COLO668 (cell line): Measurements from ENCODE around the gene ZNF608.

Experiments
- DNase-seq: peaks from one replicate; lab custom pipeline; 2025; ENCODE audit not compliant: unreplicated experiment; lab: John Stamatoyannopoulos, UW

ZNF608 gene

GRCh38 chr5:124745928-124746915 lies at the start of gene ZNF608:
Gene ZNF608 (minus strand): TSS chr5:124746639. CDS start chr5:124744989, 1,650 bp downstream.
- DNase-seq, result no peak

DNA sequence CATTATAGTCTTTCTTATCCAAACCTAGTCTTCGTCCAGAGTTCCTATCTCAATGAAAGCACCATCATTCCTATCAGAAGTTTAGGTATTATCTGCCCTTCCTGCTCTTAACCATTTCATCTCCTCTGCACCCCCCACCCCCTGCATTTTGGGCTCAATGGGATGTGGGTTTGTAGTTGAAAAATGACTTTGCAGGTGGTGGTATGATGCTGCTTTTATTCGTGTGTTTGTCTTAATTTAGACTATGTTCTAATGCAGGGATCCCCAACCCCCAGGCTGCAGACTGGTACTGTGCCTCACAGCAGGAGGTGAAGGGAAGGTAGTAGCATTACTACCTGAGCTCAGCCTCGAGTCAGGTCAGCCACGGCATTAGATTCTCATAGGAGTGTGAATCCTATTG lies 49.4 kb upstream of the ZNF608 start:
- no peak for DNase-seq

DNA sequence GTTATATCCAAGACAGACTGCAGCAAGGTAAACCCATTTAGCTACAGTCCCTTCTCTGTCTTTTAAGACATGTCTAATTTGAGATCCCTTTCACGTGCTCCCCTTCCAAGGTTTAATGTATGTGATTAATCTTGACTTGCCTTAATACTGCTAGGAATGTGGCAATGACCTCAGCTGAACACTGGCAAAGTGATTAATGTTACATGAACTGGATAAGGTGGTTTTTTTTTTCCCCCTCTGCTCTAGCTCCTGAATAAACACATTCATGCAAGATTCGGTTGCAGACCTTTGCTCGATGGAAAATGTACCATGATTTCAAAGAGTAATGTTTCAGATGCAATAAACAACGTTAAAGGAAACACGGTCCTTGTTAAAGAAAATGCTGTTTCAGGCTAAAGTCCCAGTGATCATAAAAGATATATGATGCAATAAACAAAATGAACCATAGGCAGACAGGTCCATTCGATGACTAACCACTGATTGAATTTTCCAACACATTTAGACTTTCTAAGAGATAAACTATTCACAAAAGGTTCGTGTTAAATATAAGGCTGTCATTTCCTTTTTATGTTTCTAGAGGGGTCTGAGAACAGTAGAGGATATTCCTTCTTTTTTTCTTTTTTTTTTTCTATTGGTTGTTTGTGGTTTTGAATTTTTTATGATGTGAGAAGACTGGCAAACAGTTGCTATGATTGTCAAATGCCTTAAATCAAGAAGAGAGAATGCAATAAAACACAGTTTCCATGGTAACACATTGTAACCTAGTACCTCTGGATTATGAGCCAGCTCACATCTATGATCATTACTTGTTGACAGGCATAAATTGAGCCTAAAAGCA lies 44.7 kb upstream of the ZNF608 start:
- no peak for DNase-seq

DNA sequence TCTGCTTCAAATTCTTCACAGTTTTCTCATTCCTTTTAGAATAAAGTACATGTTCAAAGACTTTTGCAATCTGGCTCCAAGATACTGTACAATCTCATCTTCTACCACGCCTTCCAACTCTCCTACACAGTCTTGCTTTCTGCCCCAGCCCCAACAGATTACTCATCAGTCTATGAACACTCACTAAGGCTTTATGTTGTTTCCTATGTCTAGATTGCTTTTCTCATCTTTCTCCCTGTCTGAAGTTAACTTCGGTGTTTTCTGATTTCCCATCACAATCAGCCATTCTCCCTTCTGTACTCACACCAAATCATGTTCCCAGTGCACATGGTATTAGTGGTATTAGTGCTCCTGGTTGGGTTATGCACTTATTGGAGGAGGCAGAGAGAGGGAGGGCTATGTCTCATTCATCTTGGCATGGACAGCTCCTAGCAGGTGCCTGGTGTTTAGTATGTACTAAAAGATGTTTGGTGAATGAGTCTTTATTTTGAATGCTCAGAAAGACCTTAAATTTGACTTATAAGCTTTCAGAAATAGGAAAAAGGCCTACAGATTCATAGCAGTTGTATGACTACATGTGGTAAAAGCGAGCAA lies 44.0 kb upstream of the ZNF608 start:
- DNase-seq, result no peak

GRCh38 chr5:124789104-124789605 lies 42.7 kb upstream of the ZNF608 start:
- DNase-seq, result no peak

GRCh38 chr5:124783794-124784193 lies 37.4 kb upstream of the ZNF608 start:
- DNase-seq, result no peak

- no peak for DNase-seq
Observed at GRCh38 chr5:124783285-124783684, 36.8 kb upstream of the ZNF608 start.

DNA sequence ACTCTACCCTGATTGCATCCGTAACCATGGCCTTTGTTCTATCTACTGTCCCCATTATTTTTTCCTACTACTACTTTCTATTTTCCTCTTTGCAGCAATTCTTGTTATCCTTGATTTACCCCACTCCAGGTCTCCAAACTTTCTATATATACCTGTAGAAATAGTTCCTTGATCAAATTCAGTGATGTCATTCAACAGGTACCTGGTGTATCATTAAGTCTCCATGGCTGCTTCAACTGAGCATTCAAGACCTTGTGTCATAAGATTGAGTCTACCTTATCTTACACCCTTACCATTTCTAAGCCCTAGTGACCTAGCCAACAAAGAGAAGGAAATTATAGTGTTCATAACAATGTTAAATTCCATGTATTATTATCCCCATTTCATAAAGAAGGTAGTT lies 35.8 kb upstream of the ZNF608 start:
- DNase-seq, result no peak

DNA sequence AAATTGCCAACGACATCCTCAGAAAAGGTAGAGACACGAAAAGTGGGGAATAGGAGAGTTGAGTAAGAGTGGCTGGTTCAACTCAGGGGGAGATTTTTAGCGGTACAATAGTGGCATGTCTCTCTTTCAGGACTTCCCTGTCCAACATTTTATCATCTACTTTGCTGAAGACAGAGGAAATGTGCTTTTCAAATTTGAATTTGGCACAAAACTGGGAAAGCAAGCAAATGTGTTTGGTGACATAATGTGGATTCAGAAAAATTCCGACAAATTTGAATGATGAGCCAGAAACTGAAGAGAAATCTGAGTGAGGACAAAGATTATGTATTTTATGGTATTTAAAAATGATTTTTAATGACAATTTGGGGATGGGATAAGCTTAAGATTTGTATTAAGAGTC lies 33.6 kb upstream of the ZNF608 start:
- no peak for DNase-seq

DNA sequence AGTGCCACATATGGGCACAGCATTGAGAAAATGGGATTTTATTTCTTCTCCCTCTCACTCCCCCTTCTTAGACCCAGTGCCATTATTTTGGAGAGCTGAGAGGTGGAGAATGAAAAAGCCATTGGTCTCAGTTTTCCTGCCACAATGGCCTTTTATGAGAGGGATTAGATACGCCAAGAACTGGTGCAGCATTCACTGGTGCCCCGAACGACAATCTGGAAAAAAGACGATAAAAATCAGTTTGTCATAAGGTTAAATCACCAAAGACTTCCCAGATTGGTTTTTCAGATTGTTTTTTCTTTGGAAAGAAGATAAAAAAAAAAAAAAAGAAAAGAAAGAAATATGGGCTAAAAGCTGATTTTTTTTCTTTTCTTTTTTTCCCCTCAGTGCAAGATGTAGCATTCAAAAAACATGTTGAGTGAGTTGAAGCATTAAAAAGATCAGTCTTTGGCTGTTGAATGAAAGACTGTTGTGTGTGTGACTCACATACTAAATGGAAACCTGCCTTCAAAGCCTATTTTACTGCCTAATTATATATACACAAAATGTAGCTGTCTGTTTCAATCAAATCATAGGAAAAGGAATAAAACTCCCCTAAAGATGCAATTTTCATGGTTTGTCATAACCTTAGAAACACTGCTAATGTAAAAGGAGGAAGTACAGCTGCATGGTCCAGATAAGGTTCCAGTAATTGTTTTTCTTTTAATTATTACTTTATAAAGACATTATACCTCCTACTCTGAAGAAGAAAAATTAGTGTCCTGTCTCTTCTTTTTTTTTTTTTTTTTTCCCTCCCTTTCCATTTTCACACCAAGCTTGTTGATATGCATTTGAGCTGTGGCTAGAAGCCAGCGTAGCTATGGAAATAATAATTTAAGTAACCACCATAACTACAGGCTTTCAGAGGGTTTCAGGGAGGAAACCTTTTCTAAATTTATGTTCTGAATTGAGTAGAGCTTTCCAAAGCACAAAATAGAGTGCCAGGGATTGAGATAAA lies 27.2 kb upstream of the ZNF608 start:
- no peak for DNase-seq

DNA sequence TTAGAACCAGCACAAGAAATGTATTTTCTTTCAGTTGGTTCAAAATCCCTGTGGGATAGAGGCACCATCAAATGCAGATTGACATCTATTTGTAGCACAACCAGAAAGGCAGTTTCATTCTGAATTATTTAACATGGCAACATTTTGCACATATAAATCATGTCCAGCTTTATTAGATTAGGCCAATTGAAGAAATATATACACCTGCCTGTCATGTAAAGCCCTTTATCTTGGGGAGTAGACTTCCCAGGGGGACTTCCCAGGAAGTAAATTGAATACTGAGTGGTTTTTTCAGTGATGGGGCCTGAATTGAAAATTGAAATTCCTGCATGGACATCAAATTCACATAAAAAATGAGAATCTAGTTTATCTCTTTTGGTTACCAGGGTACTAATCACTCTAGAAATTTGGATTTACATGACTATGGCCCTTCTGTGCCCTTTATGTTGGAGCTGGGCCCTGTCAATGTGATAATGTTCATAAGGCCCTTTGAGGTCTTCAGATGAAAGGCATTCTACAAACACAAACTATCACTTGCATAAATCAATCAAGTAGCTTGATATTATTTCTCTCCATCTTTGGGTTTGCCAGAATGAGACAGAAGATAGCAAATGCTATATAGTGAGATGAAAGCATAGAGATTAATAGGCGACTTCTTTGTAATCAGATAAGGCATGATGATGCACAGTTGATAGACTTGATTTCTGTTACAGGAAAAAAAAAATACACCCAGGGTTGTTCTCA lies 26.2 kb upstream of the ZNF608 start:
- no peak for DNase-seq

DNA sequence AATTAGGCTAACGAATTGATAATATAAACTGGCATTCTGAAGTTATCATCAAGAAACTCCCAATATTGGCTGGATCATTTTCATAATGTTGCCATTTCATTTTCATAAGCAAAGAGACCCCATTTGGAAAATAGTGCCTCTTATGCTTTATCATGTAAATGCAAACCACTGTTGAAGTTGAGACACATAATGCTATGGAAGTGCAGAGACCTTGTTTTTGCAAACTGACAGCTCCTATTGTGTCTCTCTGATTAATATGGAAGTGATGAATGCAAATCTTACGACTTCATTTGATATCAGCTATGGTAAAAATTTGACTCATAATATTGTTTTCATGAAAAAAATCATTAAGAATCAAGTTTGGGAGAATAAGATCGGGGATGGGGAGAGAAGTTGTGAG lies 25.3 kb upstream of the ZNF608 start:
- DNase-seq, result no peak

DNA sequence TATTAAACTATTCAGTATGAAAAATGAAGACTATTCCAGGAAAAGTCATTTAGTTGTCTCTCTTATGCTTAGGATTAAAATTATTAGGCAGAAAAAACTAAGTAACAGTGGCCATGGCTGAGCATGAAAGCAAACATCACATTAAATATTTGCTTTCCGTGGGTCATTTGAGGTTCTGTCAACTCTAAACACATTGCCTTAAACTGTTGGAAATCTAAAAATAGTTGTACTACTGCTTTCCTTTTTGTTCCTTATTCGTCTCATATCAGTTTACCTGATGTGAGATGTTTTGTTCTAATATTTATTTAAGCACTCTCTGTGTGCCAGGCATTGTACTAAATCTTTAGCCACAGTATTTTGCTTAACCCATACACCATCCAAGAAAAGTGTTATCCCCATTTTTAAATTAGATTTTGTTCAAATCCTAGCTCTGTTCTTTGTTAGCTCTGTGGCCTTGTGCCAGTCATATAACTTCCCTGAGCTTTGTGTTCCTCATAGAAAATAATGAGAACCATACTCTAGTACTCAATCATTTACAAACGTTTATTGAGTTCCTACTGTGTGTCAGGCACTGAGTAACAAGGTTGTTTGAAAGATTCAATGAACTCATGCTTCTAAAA lies 18.7 kb upstream of the ZNF608 start:
- DNase-seq, result peak; percentile 2

- no peak for DNase-seq
Observed at GRCh38 chr5:124764585-124764984, 18.1 kb upstream of the ZNF608 start.

- no peak for DNase-seq
Observed at GRCh38 chr5:124761010-124761409, 14.6 kb upstream of the ZNF608 start.

- DNase-seq, result no peak
Observed at GRCh38 chr5:124760608-124761007, 14.2 kb upstream of the ZNF608 start.

GRCh38 chr5:124755565-124755964 lies 9.1 kb upstream of the ZNF608 start:
- no peak for DNase-seq

GRCh38 chr5:124755041-124755440 lies 8.6 kb upstream of the ZNF608 start:
- no peak for DNase-seq
